Ishikawa (cell line): ENCODE data around the gene CD3G.

ENCODE experiments used
- CEBPB ChIP-seq: IDR thresholded peaks from 2 replicates; pipeline ENCODE4 v1.6.1; 2012
- CREB1 ChIP-seq: IDR thresholded peaks from 2 replicates; pipeline ENCODE4 v1.6.1; 2012; ENCODE audit warnings: low read depth
- EGR1 ChIP-seq: IDR thresholded peaks from 2 replicates; pipeline ENCODE4 v1.6.1; 2012
- EP300 ChIP-seq: IDR thresholded peaks from 2 replicates; pipeline ENCODE4 v1.6.1; 2012; ENCODE audit warnings: borderline replicate concordance
- FOXM1 ChIP-seq: IDR thresholded peaks from 2 replicates; pipeline ENCODE4 v1.6.1; 2012; ENCODE audit warnings: low read depth, borderline replicate concordance
- NFIC ChIP-seq: IDR thresholded peaks from 2 replicates; pipeline ENCODE4 v1.6.1; 2012
- RAD21 ChIP-seq: IDR thresholded peaks from 2 replicates; pipeline ENCODE4 v1.6.1; 2012; ENCODE audit warnings: low read depth
- TAF1 ChIP-seq: IDR thresholded peaks from 2 replicates; pipeline ENCODE4 v1.6.1; 2012; ENCODE audit warnings: low read depth, mild to moderate bottlenecking
- TCF12 ChIP-seq: IDR thresholded peaks from 2 replicates; pipeline ENCODE4 v1.6.1; 2012; ENCODE audit warnings: low read depth
- TEAD4 ChIP-seq: IDR thresholded peaks from 2 replicates; pipeline ENCODE4 v1.6.1; 2012
- USF1 ChIP-seq: IDR thresholded peaks from 2 replicates; pipeline ENCODE4 v1.6.1; 2012
- YY1 ChIP-seq: IDR thresholded peaks from 2 replicates; pipeline ENCODE4 v1.6.1; 2012; ENCODE audit warnings: low read depth
- ZBTB7A ChIP-seq: IDR thresholded peaks from 2 replicates; pipeline ENCODE4 v1.6.1; 2012; ENCODE audit warnings: low read depth
- TF ChIP-seq, protein P1 (sequence below): IDR thresholded peaks from 2 replicates; pipeline ENCODE4 v1.6.1; 2012; ENCODE audit warnings: low read depth, mild to moderate bottlenecking
- TF ChIP-seq, protein P2 (sequence below): IDR thresholded peaks from 2 replicates; pipeline ENCODE4 v1.6.1; 2012

The CD3G gene

GRCh38 chr11:118321386-118322082 is 22.6 kb upstream of the CD3G start:
- no peak for TF ChIP-seq CREB1
- TF ChIP-seq, protein P1, sequence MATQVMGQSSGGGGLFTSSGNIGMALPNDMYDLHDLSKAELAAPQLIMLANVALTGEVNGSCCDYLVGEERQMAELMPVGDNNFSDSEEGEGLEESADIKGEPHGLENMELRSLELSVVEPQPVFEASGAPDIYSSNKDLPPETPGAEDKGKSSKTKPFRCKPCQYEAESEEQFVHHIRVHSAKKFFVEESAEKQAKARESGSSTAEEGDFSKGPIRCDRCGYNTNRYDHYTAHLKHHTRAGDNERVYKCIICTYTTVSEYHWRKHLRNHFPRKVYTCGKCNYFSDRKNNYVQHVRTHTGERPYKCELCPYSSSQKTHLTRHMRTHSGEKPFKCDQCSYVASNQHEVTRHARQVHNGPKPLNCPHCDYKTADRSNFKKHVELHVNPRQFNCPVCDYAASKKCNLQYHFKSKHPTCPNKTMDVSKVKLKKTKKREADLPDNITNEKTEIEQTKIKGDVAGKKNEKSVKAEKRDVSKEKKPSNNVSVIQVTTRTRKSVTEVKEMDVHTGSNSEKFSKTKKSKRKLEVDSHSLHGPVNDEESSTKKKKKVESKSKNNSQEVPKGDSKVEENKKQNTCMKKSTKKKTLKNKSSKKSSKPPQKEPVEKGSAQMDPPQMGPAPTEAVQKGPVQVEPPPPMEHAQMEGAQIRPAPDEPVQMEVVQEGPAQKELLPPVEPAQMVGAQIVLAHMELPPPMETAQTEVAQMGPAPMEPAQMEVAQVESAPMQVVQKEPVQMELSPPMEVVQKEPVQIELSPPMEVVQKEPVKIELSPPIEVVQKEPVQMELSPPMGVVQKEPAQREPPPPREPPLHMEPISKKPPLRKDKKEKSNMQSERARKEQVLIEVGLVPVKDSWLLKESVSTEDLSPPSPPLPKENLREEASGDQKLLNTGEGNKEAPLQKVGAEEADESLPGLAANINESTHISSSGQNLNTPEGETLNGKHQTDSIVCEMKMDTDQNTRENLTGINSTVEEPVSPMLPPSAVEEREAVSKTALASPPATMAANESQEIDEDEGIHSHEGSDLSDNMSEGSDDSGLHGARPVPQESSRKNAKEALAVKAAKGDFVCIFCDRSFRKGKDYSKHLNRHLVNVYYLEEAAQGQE, result no peak
- TF ChIP-seq EP300, result no peak
- TF ChIP-seq FOXM1, result no peak
- TF ChIP-seq YY1, result no peak
- TF ChIP-seq CEBPB, result no peak
- TF ChIP-seq USF1, result no peak
- no peak for TF ChIP-seq TCF12
- no peak for TF ChIP-seq TEAD4
- TF ChIP-seq, protein P2, sequence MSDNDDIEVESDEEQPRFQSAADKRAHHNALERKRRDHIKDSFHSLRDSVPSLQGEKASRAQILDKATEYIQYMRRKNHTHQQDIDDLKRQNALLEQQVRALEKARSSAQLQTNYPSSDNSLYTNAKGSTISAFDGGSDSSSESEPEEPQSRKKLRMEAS, result no peak
- TF ChIP-seq ZBTB7A, result no peak

DNA sequence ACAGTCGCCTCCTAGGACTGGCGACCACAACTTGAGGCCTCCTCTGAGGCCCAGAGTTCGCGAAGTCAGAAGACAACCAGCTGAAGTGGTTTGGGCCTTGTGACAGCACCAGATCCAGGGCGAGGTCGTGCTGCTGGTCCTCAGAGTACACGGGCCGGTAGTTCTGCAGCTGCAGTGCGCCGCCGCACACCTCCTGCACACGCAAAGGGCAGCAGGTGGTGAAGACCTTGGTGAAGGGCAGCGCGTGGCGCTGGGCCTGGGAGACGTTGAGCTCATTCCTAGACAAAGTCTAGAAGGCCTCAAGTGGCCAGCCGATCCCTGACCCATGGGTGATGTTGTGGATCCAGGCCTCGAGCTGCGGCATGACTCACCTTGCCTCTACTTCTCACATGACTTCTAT is 21.4 kb upstream of the CD3G start:
- TF ChIP-seq, protein P2, result no peak
- TF ChIP-seq YY1 (no peak), ZBTB7A (no peak), NFIC (no peak), FOXM1 (no peak), USF1 (no peak), EGR1 (no peak), TAF1 (no peak), RAD21 (no peak), CEBPB (no peak)

DNA sequence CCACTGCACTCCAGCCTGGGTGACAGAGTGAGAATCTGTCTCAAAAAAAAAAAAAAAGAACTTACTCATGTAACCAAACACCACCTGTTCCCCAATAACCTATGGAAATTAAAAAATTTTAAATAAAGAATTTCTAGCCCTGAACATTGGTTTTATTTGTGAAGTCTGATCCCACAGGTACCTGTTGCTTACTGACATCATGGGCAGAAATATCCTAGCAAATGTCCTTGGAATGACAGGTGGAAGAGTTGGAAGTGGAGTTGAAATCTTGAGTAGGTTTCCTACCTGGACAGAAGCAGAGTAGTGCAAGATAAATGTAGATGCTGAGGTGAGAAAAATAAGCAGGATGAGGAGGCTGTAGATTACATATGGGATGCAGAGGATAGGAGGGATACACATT is 18.9 kb upstream of the CD3G start:
- no peak for TF ChIP-seq EP300
- no peak for TF ChIP-seq TAF1
- TF ChIP-seq ZBTB7A, result no peak
- no peak for TF ChIP-seq EGR1
- no peak for TF ChIP-seq FOXM1
- TF ChIP-seq YY1, result no peak
- no peak for TF ChIP-seq NFIC
- TF ChIP-seq, protein P1, result no peak
- TF ChIP-seq TEAD4, result no peak
- TF ChIP-seq CREB1, result no peak
- TF ChIP-seq, protein P2, result no peak
- no peak for TF ChIP-seq USF1
- no peak for TF ChIP-seq TCF12
- no peak for TF ChIP-seq RAD21

- TF ChIP-seq, protein P1, result no peak
- no peak for TF ChIP-seq USF1
Measured at GRCh38 chr11:118328745-118329144, 15.4 kb upstream of the CD3G start.
